Stimulated activated memory B cell treated with anti-CD40 and anti-IgM and Interleukin-4, amounts not matched to agents 10 μg/mL and 1 μg/mL and 100 μg/mL, for 72 hours (primary cell): ENCODE results near the gene PHF19.
A peak's percentile ranks its signal among the peaks of the same experiment; 100 is the strongest.

Experiments used
- ATAC-seq: fragments of 150-1000 bp; cut with Tn5 transposase; 2 replicates; pipeline ENCODE4 v1.10.0; 2021
- H3K27ac Mint-ChIP-seq: one replicate; pipeline ENCODE4 v1.8.0; 2022; ENCODE audit warnings: mild to moderate bottlenecking, mixed read lengths
- H3K27me3 Mint-ChIP-seq: one replicate; pipeline ENCODE4 v1.8.0; 2022; ENCODE audit warnings: mixed read lengths
- H3K36me3 Mint-ChIP-seq: one replicate; pipeline ENCODE4 v1.8.0; 2022; ENCODE audit warnings: mixed read lengths
- H3K4me1 Mint-ChIP-seq: one replicate; pipeline ENCODE4 v1.8.0; 2022; ENCODE audit warnings: mixed read lengths
- H3K4me3 Mint-ChIP-seq: one replicate; pipeline ENCODE4 v1.8.0; 2022; ENCODE audit warnings: mild to moderate bottlenecking, moderate library complexity, mixed read lengths
- H3K9me3 Mint-ChIP-seq: one replicate; pipeline ENCODE4 v1.8.0; 2022; ENCODE audit warnings: mixed read lengths

Gene PHF19

DNA sequence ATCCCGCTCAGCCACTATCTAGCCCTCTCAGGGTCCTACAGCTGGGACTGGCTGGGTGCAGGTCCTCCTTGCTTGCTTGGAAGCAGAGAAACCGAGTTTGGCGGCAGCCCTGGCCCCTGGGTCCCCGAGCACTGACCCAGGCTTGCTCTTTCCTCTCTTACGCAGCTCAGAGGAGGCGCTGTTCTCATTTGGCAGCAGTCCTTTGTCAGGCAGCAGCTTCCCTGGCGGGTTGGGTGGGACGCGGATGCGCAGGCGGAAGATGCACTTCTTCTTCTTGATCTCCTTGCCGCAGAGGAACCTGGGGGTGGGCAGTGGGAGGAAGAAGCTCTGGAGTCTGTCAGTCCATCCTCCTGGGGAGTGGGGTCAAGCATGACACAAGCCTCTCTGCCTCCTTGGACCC lies 14.5 kb downstream of the PHF19 start:
- ATAC-seq, result no peak
- H3K4me1 Mint-ChIP-seq, result peaks cover 6% of the 10 kb centered on the region
- no peak overlapping the region for H3K4me3 Mint-ChIP-seq
- peaks cover 49% of the 10 kb centered on the region for H3K36me3 Mint-ChIP-seq
- no peaks in the 10 kb centered on the region for H3K27me3 Mint-ChIP-seq
- H3K9me3 Mint-ChIP-seq, result no peaks in the 10 kb centered on the region
- no peak overlapping the region for H3K27ac Mint-ChIP-seq

DNA sequence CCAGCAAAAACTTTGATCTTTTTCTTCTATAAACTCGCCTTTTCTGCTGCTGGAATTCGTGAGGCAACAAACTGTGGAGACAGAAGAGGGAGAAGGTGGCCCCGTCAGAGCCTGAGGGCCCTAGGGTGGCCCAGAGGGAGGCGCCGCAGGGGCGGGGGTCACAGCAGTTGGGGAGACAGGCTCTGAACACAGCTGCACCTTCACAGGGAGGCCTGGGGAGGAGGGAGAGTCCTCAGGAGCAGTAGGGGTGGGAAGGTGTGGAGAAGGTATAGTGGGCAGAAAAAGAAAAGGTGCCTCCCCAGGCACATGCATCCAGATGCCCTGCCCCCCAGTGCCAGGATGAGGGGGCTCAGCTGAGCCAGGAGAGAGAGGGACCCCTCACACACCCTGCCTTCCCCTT lies 15.1 kb downstream of the PHF19 start:
- no peaks in the 10 kb centered on the region for H3K27me3 Mint-ChIP-seq
- ATAC-seq, result no peak
- peaks cover 52% of the 10 kb centered on the region for H3K36me3 Mint-ChIP-seq
- H3K9me3 Mint-ChIP-seq, result no peaks in the 10 kb centered on the region
- H3K4me1 Mint-ChIP-seq, result peaks cover 6% of the 10 kb centered on the region
- no peak overlapping the region for H3K4me3 Mint-ChIP-seq
- no peak overlapping the region for H3K27ac Mint-ChIP-seq

DNA sequence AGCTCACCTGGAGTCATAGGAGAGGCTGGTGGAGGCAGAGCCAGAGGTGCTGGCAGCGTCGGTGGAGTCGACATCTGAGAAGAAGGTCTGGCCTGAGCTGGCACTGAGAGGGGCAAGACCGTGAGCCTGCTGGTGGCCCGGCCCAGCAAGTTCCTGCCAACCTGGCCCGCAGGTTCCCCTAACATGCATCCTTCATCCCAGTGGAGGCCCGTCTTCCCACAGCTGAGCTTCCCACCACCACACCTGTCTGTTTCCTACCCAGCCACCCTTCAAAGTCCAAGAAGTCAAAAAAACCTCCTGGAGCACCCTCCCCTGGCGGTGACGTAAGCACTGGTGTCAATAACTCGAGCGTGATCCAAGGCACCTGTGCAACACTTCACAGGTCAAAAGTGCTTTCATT lies 16.9 kb downstream of the PHF19 start:
- H3K4me3 Mint-ChIP-seq, result no peak overlapping the region
- H3K9me3 Mint-ChIP-seq, result no peaks in the 10 kb centered on the region
- H3K36me3 Mint-ChIP-seq, result peaks cover 52% of the 10 kb centered on the region
- peaks cover 6% of the 10 kb centered on the region for H3K4me1 Mint-ChIP-seq
- H3K27me3 Mint-ChIP-seq, result no peaks in the 10 kb centered on the region
- ATAC-seq, result no peak
- peak overlapping the region; percentile 30 for H3K27ac Mint-ChIP-seq

DNA sequence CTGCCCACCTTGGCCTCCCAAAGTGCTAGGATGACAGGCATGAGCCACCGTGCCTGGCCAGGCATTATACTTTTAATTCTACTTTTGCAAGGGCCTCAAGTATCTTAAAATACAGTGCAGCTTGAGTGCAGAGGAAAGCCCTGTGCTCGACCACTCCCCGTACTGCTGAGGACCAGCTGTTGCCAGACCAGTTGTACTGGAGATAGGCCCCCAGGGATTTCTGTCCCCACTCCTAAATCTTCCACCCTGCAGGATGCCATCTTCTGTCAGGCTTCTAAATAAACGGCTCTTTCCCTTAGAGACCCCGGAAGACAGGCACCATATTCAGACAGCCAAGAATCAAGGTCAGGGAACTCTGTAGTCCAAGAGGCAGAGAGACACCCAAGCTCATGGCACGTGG lies 17.6 kb downstream of the PHF19 start:
- Mint-ChIP-seq H3K4me3 (no peak overlapping the region), H3K4me1 (peaks cover 6% of the 10 kb centered on the region), H3K27ac (peak overlapping the region; percentile 30), H3K36me3 (peaks cover 52% of the 10 kb centered on the region), H3K27me3 (no peaks in the 10 kb centered on the region), H3K9me3 (no peaks in the 10 kb centered on the region)
- no peak for ATAC-seq

DNA sequence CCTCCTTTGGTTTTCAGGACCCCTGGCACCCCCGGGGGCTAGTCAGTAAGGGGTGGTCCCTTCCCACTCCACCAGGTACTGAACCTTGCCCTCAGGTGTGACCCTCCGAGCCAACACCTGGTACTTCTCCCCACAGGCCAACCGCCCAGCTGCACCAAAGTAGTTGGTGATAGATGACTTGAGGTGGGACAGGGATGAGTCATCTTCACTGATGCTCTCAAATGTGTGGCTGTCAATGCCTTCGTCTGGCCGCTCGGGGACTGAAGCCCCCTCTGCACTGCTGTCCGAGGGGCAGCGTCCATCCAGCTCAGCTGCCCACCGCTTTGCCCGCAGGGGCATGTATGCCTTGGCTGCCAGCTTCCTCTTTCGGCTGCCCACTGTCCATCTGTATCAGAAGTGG lies 19.1 kb downstream of the PHF19 start:
- peak overlapping the region; percentile 43 for H3K27ac Mint-ChIP-seq
- H3K36me3 Mint-ChIP-seq, result peaks cover 39% of the 10 kb centered on the region
- H3K4me1 Mint-ChIP-seq, result peaks cover 6% of the 10 kb centered on the region
- peak; percentile 41 for ATAC-seq
- H3K27me3 Mint-ChIP-seq, result no peaks in the 10 kb centered on the region
- no peak overlapping the region for H3K4me3 Mint-ChIP-seq
- no peaks in the 10 kb centered on the region for H3K9me3 Mint-ChIP-seq

DNA sequence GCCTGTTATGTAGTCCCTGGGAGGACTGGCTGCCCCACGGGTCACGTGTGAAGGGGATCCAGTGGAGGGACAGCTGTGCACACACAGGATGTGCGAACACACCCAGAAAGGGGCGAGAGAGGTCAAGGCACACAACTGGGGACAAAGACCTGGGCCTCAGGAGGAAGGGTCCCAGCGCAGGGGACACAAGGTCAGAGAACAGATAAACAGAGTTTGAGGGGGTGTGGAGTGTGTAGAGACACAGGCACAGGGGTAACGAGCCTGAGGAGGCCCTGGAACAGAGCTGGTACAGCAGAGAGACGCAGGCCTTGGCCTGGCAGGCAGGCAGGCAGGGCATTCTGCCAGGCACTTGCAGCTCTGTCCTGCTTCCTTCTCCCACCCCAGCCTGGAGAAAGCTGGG lies 19.5 kb downstream of the PHF19 start:
- Mint-ChIP-seq H3K36me3 (peaks cover 40% of the 10 kb centered on the region), H3K27ac (peak overlapping the region; percentile 43), H3K9me3 (no peaks in the 10 kb centered on the region), H3K4me1 (peaks cover 9% of the 10 kb centered on the region), H3K4me3 (no peak overlapping the region), H3K27me3 (no peaks in the 10 kb centered on the region)
- ATAC-seq, result no peak

DNA sequence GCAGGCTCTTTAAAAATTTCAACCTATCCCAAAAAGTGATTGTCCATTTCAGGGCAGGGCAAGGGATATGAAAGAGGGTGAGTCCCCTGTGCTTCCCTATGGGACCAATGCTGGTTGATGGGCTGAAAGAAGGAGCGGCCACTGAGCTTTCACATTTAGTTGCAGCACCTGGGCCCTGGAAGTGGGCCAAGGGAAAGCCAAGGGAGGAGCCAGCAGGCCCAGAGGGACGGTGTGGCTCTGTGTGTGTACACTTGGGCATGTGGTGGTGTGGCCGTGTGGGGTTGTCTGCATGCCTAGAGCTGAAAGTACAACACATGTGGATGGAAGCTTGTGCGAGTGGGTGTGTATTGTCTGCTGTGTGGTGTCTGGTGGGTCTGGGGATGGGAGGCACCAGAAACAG lies 20.3 kb downstream of the PHF19 start:
- Mint-ChIP-seq H3K4me3 (no peak overlapping the region), H3K27me3 (no peaks in the 10 kb centered on the region), H3K27ac (no peak overlapping the region), H3K9me3 (no peaks in the 10 kb centered on the region), H3K4me1 (peaks cover 10% of the 10 kb centered on the region), H3K36me3 (peaks cover 37% of the 10 kb centered on the region)
- ATAC-seq, result no peak

DNA sequence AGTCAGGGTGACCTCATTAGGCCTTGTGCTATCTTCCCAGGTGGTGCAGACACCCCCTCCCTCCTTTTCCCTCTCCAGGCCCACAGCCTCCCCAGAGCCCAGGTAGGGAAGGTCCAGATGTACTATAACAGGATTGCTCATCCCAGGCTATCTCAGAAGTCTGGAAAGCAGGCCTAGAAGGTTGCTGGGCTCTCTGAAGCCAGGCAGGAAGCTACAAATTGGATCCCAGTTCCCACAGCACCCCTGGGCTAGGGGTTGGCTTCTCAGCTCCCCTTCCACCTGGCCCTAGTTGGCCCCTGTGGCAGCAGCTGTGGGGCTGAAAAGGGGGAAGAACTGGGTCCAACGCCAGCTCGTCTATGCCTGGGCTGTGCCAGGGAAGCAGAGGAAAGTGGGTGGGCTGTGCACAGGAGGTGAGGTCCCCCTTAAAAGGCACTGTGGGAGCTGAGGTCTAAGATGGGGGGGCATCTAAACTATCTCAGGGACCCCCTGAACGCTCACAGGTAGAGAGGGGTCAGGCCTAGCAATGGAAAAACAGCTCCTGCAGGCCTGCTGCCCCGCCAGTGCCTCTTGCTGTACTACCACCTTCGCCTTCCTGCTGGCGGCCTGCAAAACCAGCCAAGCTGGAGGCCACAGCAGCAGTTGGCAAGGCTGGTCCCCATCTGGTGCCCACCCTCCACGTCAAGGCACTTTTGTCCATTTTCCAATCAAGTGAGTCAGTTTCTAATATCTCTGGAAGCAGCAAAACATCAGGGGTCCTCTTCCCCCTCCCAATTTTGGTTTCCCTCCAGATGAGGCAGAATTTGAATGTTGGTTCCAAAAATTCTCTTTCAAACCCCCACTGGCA lies 20.9 kb downstream of the PHF19 start:
- Mint-ChIP-seq H3K27ac (no peak overlapping the region), H3K36me3 (peaks cover 35% of the 10 kb centered on the region), H3K27me3 (no peaks in the 10 kb centered on the region), H3K4me3 (no peak overlapping the region), H3K4me1 (peaks cover 13% of the 10 kb centered on the region), H3K9me3 (no peaks in the 10 kb centered on the region)
- no peak for ATAC-seq

DNA sequence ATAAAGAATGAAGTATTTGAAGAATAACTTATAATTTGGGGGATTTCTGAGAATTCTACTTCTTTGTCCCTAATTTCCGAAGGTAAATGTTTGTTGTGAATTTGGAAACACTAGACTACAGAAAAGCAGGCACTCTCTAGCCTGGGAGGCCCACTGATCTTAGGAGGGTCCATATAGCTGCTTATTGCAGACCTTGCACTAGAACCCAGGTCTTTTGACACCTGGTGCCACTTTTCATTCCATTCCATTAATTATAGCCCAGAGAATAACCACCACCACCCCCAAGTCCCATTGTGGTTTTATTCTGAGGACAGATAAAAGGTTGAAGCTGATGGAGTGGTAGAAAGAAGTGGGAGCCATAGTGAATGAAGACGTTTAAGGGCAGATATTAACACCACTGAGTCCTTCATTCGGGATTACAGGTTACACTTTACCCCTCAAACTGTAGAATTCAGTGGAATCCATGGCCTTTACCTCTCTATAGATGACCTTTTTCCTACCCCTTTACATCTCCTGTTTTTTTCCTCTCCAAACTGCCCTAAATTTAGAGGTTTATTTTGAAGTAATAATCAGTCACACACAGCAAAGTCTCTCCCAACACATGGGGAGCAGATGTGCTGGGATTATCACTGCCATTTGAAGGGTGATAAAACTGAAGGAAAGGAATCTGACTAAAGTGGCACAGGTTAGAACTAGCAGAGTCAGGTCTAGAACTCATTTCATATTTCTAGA lies 22.2 kb downstream of the PHF19 start:
- no peak overlapping the region for H3K4me3 Mint-ChIP-seq
- H3K27ac Mint-ChIP-seq, result no peak overlapping the region
- no peak for ATAC-seq
- peaks cover 23% of the 10 kb centered on the region for H3K4me1 Mint-ChIP-seq
- H3K36me3 Mint-ChIP-seq, result peaks cover 34% of the 10 kb centered on the region
- no peaks in the 10 kb centered on the region for H3K27me3 Mint-ChIP-seq
- H3K9me3 Mint-ChIP-seq, result no peaks in the 10 kb centered on the region

DNA sequence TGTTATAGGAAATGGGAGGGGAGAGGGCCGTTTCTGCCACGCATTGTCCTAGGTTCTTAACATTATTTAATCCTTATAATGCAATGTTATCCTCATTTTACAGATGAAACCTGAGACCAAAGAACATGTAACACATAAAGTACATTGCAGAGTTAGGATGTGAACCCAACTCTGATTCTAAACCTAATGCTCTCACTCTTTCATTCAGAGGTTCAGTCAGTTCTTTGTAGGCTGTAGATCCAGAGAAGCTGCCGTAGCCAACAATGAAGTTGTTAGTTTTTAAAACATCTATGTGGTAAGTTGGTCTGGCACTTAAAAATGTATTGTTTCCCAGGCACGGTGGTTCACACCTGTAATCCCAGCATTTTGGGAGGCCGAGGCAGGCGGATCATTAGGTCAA lies 23.8 kb downstream of the PHF19 start:
- no peak overlapping the region for H3K27ac Mint-ChIP-seq
- peaks cover 21% of the 10 kb centered on the region for H3K4me1 Mint-ChIP-seq
- no peaks in the 10 kb centered on the region for H3K27me3 Mint-ChIP-seq
- H3K9me3 Mint-ChIP-seq, result no peaks in the 10 kb centered on the region
- H3K4me3 Mint-ChIP-seq, result no peak overlapping the region
- ATAC-seq, result no peak
- peaks cover 35% of the 10 kb centered on the region for H3K36me3 Mint-ChIP-seq

DNA sequence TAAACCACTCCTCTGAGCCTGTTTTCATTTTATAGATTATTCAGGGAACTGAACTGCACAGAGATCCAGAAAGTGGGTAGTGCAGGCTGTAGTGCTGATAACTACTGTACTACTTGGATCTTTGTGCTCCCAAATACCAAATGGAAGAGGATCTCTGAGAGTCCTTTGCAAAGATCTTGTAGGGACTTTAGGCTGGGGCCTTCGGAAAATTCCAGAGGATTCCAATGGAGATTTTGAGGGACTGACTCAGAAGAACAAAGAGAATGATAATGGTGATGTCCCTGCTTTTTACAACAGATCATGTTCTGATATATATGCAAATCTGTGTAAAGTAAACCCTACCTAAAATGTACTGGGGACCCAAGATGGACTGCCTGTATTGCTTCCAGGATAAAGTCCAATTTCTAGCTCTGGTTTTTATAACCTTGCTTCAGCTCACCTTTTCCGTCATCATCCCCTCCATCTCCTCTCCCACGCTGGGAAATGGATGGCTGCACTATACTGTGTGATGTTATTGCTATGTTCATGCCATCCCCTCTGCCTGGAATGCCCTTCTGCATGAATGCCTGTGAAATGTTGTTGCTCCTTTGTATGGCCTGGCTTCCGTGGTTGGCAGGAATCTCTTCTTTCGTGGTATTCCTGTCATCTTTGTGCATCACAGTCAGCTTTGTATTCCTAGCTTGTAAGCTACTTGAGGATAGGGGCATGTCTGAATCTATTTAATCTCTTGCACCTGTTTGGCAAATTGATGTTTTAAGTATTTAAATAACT lies 24.6 kb downstream of the PHF19 start:
- H3K4me1 Mint-ChIP-seq, result peaks cover 29% of the 10 kb centered on the region
- H3K4me3 Mint-ChIP-seq, result no peak overlapping the region
- H3K27me3 Mint-ChIP-seq, result no peaks in the 10 kb centered on the region
- no peak overlapping the region for H3K27ac Mint-ChIP-seq
- no peak for ATAC-seq
- peaks cover 39% of the 10 kb centered on the region for H3K36me3 Mint-ChIP-seq
- no peaks in the 10 kb centered on the region for H3K9me3 Mint-ChIP-seq

DNA sequence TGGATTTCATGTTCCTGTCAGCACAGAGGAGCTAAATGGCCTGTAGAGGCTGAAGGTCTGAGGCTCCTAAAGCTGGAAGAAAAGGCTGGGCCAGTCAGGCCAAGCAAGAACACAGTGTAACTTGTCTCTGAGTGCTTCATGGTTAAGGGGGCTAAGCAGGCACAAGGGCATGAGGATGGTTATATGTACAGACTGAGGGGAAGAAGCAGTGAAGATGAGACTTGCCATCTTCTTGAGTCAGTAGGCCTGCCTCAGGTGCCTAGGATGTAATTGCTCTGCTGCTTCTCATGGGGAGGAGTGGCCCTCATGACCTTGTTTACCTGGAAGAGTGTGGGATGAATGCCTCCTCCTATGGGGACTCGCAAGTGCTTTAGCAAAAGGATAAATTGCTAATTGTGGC lies 25.5 kb downstream of the PHF19 start:
- H3K9me3 Mint-ChIP-seq, result no peaks in the 10 kb centered on the region
- H3K4me1 Mint-ChIP-seq, result peaks cover 33% of the 10 kb centered on the region
- H3K4me3 Mint-ChIP-seq, result no peak overlapping the region
- no peak overlapping the region for H3K27ac Mint-ChIP-seq
- ATAC-seq, result no peak
- no peaks in the 10 kb centered on the region for H3K27me3 Mint-ChIP-seq
- H3K36me3 Mint-ChIP-seq, result peaks cover 40% of the 10 kb centered on the region

DNA sequence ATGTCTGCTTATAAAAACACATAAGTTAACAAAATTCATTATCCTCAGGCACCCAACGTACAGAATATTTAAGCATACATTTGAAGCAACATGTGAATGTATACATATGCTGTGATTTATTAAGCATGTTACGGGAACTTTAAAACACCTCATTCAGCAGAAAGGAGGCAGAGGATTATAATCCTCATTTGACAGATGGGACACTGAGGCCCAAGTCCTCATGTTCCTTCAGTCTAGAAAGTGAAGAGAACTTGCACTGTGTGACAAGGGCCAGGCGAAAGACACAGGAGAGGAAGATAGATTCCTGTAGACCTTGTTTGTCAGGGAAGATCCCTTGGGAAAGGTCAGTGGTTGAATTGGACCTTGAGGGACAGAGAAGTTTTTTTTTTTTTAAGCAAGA lies 26.7 kb downstream of the PHF19 start:
- Mint-ChIP-seq H3K4me1 (peaks cover 44% of the 10 kb centered on the region), H3K4me3 (no peak overlapping the region), H3K27ac (peak overlapping the region; percentile 38), H3K27me3 (no peaks in the 10 kb centered on the region), H3K36me3 (peaks cover 46% of the 10 kb centered on the region), H3K9me3 (no peaks in the 10 kb centered on the region)
- no peak for ATAC-seq

DNA sequence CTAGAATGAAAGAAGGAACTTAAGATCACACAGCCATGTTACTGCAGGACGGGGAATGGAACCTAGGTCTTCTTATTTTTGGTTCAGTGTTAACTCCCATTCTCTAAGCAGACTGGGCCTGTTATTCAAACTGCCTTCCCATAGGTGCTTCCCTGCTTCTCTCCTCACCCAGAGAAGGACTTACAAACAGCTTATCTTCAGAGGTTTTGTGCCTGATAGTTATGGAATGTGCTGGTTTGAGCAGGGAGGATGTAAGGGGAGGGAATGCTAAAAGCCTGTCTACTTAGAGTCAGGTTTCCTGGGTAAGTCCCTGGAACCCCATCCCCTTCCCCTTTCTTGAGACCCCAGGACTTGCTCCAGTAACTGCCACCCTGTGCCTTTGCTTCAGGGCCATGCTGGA lies 30.1 kb downstream of the PHF19 start:
- H3K4me1 Mint-ChIP-seq, result peaks cover 71% of the 10 kb centered on the region
- H3K9me3 Mint-ChIP-seq, result no peaks in the 10 kb centered on the region
- no peak overlapping the region for H3K27ac Mint-ChIP-seq
- no peaks in the 10 kb centered on the region for H3K27me3 Mint-ChIP-seq
- peaks cover 49% of the 10 kb centered on the region for H3K36me3 Mint-ChIP-seq
- no peak overlapping the region for H3K4me3 Mint-ChIP-seq
- ATAC-seq, result no peak

DNA sequence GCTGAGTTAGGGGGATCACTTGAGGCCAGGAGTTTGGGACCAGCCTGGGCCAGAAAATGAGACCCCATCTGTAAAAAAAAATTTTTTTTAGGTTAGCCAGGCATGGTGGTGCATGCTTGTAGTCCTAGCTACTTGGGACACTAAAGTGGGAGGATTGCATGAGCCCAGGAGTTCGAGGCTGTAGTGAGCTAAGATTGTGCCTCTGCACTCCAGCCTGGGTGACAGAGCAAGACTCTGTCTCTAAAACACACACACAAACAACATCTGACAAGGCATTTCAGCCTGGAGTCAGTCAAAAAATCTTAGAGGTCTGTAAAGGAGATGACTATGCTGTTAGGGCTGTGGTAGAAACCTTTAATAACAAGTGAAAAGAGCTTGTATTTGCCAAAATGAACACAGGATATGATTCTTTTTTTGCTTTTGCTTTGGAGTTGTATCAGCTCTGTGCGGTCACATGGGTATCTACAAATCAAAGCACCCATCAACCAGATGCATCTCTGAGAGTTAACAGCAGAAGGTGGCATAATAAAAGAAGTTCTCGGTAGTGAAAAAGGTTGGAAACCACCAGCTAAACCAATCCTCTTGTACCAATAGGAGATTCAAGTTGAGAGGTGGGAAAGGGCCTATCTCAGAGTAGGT lies 30.6 kb downstream of the PHF19 start:
- no peak for ATAC-seq
- Mint-ChIP-seq H3K9me3 (no peaks in the 10 kb centered on the region), H3K4me1 (peaks cover 76% of the 10 kb centered on the region), H3K4me3 (no peak overlapping the region), H3K27ac (no peak overlapping the region), H3K27me3 (no peaks in the 10 kb centered on the region), H3K36me3 (peaks cover 52% of the 10 kb centered on the region)
